A549 (cell line): ENCODE measurements around the gene PCED1A. TPM values are rescaled to one million over a fixed set of nuclear protein-coding genes. Genes with fewer than 3 reads are reported as not detected.
A peak's percentile ranks its signal among the peaks of the same experiment; 100 is the strongest.

Experiments
- ATAC-seq, 2 experiments: fragments of 200-7000 bp in 1 of 2; fragments of >200 bp in 1 of 2; cut with Nextera tagmentation in 1 of 2; cut with Tn5 transposase in 1 of 2; 3 replicates each; pipeline versions ENCODE4 v1.8.0 to v1.9.1; 2018 to 2020; ENCODE audit warnings: mild to moderate bottlenecking in 1 of 2, moderate library complexity in 1 of 2
- CTCF ChIA-PET: fragments of 300-600 bp; sonication (Branson Sonifier 250); formaldehyde crosslinking; extraction: SDS; loops from one replicate; lab custom pipeline; 2021; ENCODE audit warnings: antibody characterized with exemption, inconsistent platforms; lab: Yijun Ruan, JAX
- POLR2A ChIA-PET: fragments of 350-600 bp; formaldehyde crosslinking; extraction: SDS; loops from one replicate; lab custom pipeline; 2021; ENCODE audit warnings: antibody characterized with exemption, inconsistent platforms; lab: Yijun Ruan, JAX
- DNase-seq, 2 experiments: peaks; one replicate each; pipeline versions ENCODE4 v3.0.0 to v3.0.0-alpha.2; 2011 to 2016; ENCODE audit warnings: low read depth in 1 of 2, low spot score in 1 of 2
- FAIRE-seq: peaks from 2 replicates; lab custom pipeline; 2011; peaks lifted over from hg19 to GRCh38; lab: Jason Lieb, UNC
- H3K27ac ChIP-seq, 2 experiments: fragments of >200 bp; sonication (Bioruptor Twin); formaldehyde crosslinking; 3 replicates each; pipeline ENCODE4 v1.5.1; 2016 to 2017
- H3K4me1 ChIP-seq: fragments of >200 bp; sonication (Bioruptor Twin); formaldehyde crosslinking; 3 replicates; pipeline ENCODE4 v1.6.1; 2016
- H3K4me2 ChIP-seq: fragments of >200 bp; sonication (Bioruptor Twin); formaldehyde crosslinking; 3 replicates; pipeline ENCODE4 v1.6.1; 2016
- H3K4me3 ChIP-seq: fragments of >200 bp; sonication (Bioruptor Twin); formaldehyde crosslinking; 3 replicates; pipeline ENCODE4 v1.5.1; 2016
- H3K9me3 ChIP-seq: fragments of >200 bp; sonication (Bioruptor Twin); formaldehyde crosslinking; 3 replicates; pipeline ENCODE4 v1.6.1; 2016
- CBX2 ChIP-seq: fragments of 200-600 bp; sonication (generic); IDR thresholded peaks from 2 replicates; pipeline ENCODE4 v1.6.1; 2016; ENCODE audit warnings: low read depth, mild to moderate bottlenecking, borderline replicate concordance
- EHF ChIP-seq: fragments of 250-450 bp; sonication (Bioruptor Pico); IDR thresholded peaks from 2 replicates; pipeline ENCODE4 v1.5.0; 2020; ENCODE audit warnings: mild to moderate bottlenecking
- EP300 ChIP-seq, 2 experiments: fragments of >200 bp; sonication (Bioruptor Twin); formaldehyde crosslinking; IDR thresholded peaks; 2 replicates in 1 of 2; 3 replicates in 1 of 2; pipeline ENCODE4 v1.6.1; 2016 to 2017
- FOSB ChIP-seq: fragments of 250-450 bp; sonication (Bioruptor Pico); IDR thresholded peaks from 2 replicates; pipeline ENCODE4 v1.5.0; 2020; ENCODE audit warnings: mild to moderate bottlenecking, moderate library complexity
- FOSL2 ChIP-seq, 2 experiments: fragments of 450-650 bp in 1 of 2; fragments of >200 bp in 1 of 2; sonication (Bioruptor Twin) in 1 of 2; formaldehyde crosslinking; IDR thresholded peaks; 2 replicates each; pipeline versions ENCODE4 v1.5.0 to v1.6.1; 2016 to 2020; ENCODE audit warnings: mild to moderate bottlenecking in 1 of 2, moderate library complexity in 1 of 2
- FOXS1 ChIP-seq: fragments of 250-450 bp; sonication (Bioruptor Pico); IDR thresholded peaks from 2 replicates; pipeline ENCODE4 v1.5.0; 2020; ENCODE audit warnings: mild to moderate bottlenecking, moderate library complexity
- HDAC2 ChIP-seq: fragments of 200-600 bp; sonication (generic); IDR thresholded peaks from 2 replicates; pipeline ENCODE4 v1.6.1; 2016
- HEYL ChIP-seq: fragments of 250-450 bp; sonication (Bioruptor Pico); IDR thresholded peaks from 2 replicates; pipeline ENCODE4 v1.8.0; 2021; ENCODE audit warnings: mild to moderate bottlenecking, moderate library complexity
- HMGXB4 ChIP-seq: fragments of 250-450 bp; sonication (Bioruptor Pico); IDR thresholded peaks from 2 replicates; pipeline ENCODE4 v1.5.0; 2021; ENCODE audit warnings: mild to moderate bottlenecking, moderate library complexity, borderline replicate concordance
- JUNB ChIP-seq: fragments of >200 bp; sonication (Bioruptor Twin); formaldehyde crosslinking; IDR thresholded peaks from 2 replicates; pipeline ENCODE4 v1.6.1; 2016
- KDM1A ChIP-seq: fragments of 200-600 bp; sonication (generic); IDR thresholded peaks from 2 replicates; pipeline ENCODE4 v1.6.1; 2016; ENCODE audit warnings: low read depth, mild to moderate bottlenecking
- MAFK ChIP-seq: fragments of 450-650 bp; IDR thresholded peaks from 2 replicates; pipeline ENCODE4 v1.6.1; 2014; ENCODE audit not compliant: partially characterized antibody
- MYC ChIP-seq: IDR thresholded peaks from 2 replicates; pipeline ENCODE4 v1.6.1; 2012; ENCODE audit warnings: mild to moderate bottlenecking, inconsistent platforms, low read length, improper control_type of control experiment, borderline replicate concordance
- NR3C1 ChIP-seq: fragments of >200 bp; sonication (Bioruptor Twin); formaldehyde crosslinking; IDR thresholded peaks from 3 replicates; pipeline ENCODE4 v1.6.1; 2017
- POLR2A ChIP-seq: IDR thresholded peaks from 2 replicates; pipeline ENCODE4 v1.6.1; 2012; ENCODE audit warnings: mild to moderate bottlenecking, low read length
- RARB ChIP-seq: fragments of 250-450 bp; sonication (Bioruptor Pico); IDR thresholded peaks from 2 replicates; pipeline ENCODE4 v1.8.0; 2021; ENCODE audit warnings: mild to moderate bottlenecking, moderate library complexity
- SMC3 ChIP-seq: fragments of >200 bp; sonication (Bioruptor Twin); formaldehyde crosslinking; IDR thresholded peaks from 3 replicates; pipeline ENCODE4 v1.6.1; 2018; ENCODE audit warnings: inconsistent platforms
- TFCP2L1 ChIP-seq: fragments of 250-450 bp; sonication (Bioruptor Pico); IDR thresholded peaks from 2 replicates; pipeline ENCODE4 v1.5.0; 2021; ENCODE audit warnings: mild to moderate bottlenecking
- TP53 ChIP-seq: fragments of 250-450 bp; sonication (Bioruptor Pico); IDR thresholded peaks from 2 replicates; pipeline ENCODE4 v1.5.0; 2021; ENCODE audit warnings: mild to moderate bottlenecking, moderate library complexity
- ZC3H11A ChIP-seq: fragments of 450-650 bp; IDR thresholded peaks from 2 replicates; pipeline ENCODE4 v1.6.1; 2014; ENCODE audit warnings: antibody characterized with exemption, mild to moderate bottlenecking
- ZFP36 ChIP-seq: fragments of 450-650 bp; IDR thresholded peaks from 2 replicates; pipeline ENCODE4 v1.6.1; 2014; ENCODE audit warnings: borderline replicate concordance; ENCODE audit not compliant: partially characterized antibody
- WGBS: methylation state at CpG from one replicate; pipeline ENCODE4 v1.1.6; 2017; ENCODE audit errors: missing lambda C conversion rate; 5-methylcytosine and 5-hydroxymethylcytosine counted together
- polyA plus RNA-seq, 4 experiments: library from polyadenylated mRNA; depleted of rRNA in 3 of 4; stranded (reverse); fragments of >200 nt; fragmentation: RNase III in 1 of 4; extraction: RNeasy Plus Mini Kit Qiagen cat#74134 plus additional on column Dnase treatment in 1 of 4; gene quantifications; 2 replicates in 3 of 4; 3 replicates in 1 of 4; pipeline ENCODE4 v1.2.3, GENCODE V29; 2011 to 2017
- TF ChIP-seq, protein P1 (sequence below): IDR thresholded peaks from 2 replicates; pipeline ENCODE4 v1.6.1; 2012
- TF ChIP-seq, protein P2 (sequence below): fragments of >200 bp; sonication (Bioruptor Twin); formaldehyde crosslinking; IDR thresholded peaks from 3 replicates; pipeline ENCODE4 v1.5.1; 2016

PCED1A gene
- polyA plus RNA-seq, 2 of the 4 experiments (the other 2 are of a cell fraction), result 25.7 to 43.8 TPM

GRCh38 chr20:2805689-2806350, 34.6 kb downstream of the PCED1A start:
- Histone ChIP-seq H3K9me3 (peaks cover 11% of the 10 kb centered on the region; the same call in 1 of the 3 replicates), H3K27ac (no peak overlapping the region), H3K4me1 (peaks cover 8% of the 10 kb centered on the region; the same call in 2 of the 3 replicates), H3K4me2 (0 out of 3 replicates have a peak overlapping the region, but pooled peaks have one; percentile 8), H3K4me3 (no peak overlapping the region)
- FAIRE-seq, result no peak
- DNase-seq, result no peak
- 47% methylated on average over 22 of the region's 22 CpGs for WGBS
- TF ChIP-seq JUNB, result no peak
- TF ChIP-seq FOXS1, result no peak
- no peak for TF ChIP-seq SMC3
- peak in 1 of 2 experiments; percentile 14; a peak in 2 of 6 replicates for ATAC-seq
- CTCF ChIA-PET, result interaction anchor here (0.6 to 4.4 kb wide), 2 partner anchors 46 to 99 kb away, joined by 4 to 12 read pairs; no protein-coding TSS in a partner anchor
- POLR2A ChIA-PET, result no interaction called here

DNA sequence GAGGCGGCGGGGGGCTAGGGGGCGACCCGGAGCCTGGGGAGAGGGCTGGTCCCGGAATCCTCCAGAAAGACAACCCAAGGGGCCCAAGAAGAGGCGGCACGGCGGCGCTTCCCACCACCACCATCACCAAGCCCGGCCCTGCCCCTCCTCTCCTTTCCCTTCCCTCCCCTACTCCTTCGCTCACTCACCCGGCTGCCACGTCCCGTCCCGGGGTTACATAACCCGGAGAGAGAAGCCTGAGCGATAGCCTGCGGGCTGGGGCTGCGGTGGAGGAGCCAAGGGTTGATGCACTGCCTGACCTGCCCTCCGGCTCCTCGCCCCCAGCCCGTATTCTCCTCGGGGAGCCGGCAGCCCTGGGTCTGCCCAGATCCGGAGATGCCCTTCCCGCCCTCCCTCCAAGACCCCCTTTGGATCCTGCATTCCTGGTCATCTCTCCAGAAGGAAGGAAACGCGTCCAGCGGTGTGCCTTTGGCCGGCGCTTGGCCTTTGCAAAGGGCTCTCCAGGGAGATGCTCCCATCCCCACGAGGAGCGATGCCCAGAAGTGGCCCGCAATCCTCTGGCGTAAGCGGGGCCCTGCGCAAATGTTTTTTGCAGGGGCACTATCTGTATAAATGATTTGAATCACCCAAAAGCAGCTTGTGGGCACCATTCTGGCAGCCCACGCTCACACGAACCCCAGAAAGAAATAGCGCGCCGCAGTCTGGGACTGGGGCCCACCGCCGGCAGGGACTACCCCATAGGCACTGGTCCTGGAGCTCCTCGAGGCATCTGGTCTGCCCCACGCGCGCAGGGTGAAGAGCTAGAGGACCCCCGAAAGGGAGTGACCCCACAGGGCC, 35.4 kb downstream of the PCED1A start:
- Histone ChIP-seq H3K27ac (no peak overlapping the region), H3K4me3 (no peak overlapping the region), H3K4me2 (peak overlapping the region; percentile 20; the same call in 1 of the 3 replicates), H3K9me3 (peaks cover 15% of the 10 kb centered on the region; the same call in 2 of the 3 replicates), H3K4me1 (peaks cover 8% of the 10 kb centered on the region; the same call in 2 of the 3 replicates)
- 48% methylated on average over 40 of the region's 49 CpGs for whole genome bisulfite sequencing
- ChIA-PET CTCF (interaction anchor here (0.6 to 4.4 kb wide), 3 partner anchors 10 to 98 kb away, joined by 4 to 12 read pairs (median 6); partner anchors contain the start of gene C20orf141), POLR2A (no interaction called here)
- no peak for FAIRE-seq
- TF ChIP-seq TFCP2L1 (CRISPR knock-in tag) (no peak), CBX2 (no peak), RARB (CRISPR knock-in tag) (no peak), POLR2A (no peak)
- DNase-seq, result no peak
- ATAC-seq, result peak; percentile 47 to 56; a peak in 3 of 6 replicates

DNA sequence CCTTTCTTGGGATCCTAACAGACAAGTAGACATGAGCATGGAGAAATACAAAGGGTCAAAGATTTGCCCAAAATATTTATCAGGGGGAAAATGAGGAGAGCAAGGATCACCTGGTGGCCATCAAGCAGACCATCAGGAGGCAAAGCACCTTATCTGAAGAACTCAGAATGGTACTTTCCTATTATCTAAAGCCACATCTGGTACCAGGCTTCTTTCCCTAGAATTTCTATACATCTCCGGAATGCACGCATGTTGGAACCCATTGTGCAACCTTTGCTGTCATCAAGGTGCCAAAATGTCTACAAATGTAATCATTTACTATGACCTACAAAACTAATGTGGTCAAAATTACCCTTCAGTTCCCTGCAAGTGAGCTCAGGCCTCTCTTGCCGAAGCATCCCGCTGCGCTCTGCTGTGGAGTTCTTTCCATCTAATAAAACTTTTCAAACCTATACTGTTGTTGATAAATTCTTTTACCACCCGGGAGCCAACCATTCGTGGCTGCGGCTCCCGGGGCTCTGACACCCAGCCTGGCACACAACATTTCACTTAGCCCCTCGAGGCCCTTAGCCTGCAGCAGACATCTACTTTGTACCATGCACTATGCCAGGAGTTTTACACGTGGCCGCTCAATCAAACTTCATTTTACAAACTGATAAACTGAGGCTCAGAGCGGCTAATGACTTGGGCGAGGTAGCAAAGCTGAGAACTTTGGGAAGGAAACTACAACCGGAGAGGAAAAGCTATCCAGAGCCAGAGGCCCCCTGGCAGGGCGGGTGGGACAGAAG, 36.2 kb downstream of the PCED1A start:
- WGBS, result 54% methylated on average over 16 of the region's 16 CpGs

More for the DNA sequence above, 36.2 kb downstream of the PCED1A start:
- Histone ChIP-seq H3K27ac (no peak overlapping the region), H3K4me1 (peaks cover 8% of the 10 kb centered on the region; the same call in 2 of the 3 replicates), H3K4me2 (no peak overlapping the region), H3K9me3 (peaks cover 15% of the 10 kb centered on the region; the same call in 2 of the 3 replicates), H3K4me3 (no peak overlapping the region)
- DNase-seq (no peak), FAIRE-seq (no peak), ATAC-seq (no peak)
- TF ChIP-seq KDM1A (no peak), HDAC2 (no peak), EHF (CRISPR knock-in tag) (no peak), MYC (no peak), FOSL2 (IDR thresholded peaks at IDR 0.05) (no peak), FOSL2 (CRISPR knock-in tag; IDR thresholded peaks at IDR 0.05) (no peak), FOSB (CRISPR knock-in tag) (no peak), MAFK (no peak), ZFP36 (no peak), NR3C1 (no peak), HEYL (no peak), EP300 (IDR thresholded peaks at IDR 0.05) (no peak), HMGXB4 (CRISPR knock-in tag) (no peak), ZC3H11A (no peak), TP53 (CRISPR knock-in tag) (no peak), CBX2 (no peak)
- TF ChIP-seq, protein P1, sequence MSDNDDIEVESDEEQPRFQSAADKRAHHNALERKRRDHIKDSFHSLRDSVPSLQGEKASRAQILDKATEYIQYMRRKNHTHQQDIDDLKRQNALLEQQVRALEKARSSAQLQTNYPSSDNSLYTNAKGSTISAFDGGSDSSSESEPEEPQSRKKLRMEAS, result no peak
- TF ChIP-seq, protein P2, sequence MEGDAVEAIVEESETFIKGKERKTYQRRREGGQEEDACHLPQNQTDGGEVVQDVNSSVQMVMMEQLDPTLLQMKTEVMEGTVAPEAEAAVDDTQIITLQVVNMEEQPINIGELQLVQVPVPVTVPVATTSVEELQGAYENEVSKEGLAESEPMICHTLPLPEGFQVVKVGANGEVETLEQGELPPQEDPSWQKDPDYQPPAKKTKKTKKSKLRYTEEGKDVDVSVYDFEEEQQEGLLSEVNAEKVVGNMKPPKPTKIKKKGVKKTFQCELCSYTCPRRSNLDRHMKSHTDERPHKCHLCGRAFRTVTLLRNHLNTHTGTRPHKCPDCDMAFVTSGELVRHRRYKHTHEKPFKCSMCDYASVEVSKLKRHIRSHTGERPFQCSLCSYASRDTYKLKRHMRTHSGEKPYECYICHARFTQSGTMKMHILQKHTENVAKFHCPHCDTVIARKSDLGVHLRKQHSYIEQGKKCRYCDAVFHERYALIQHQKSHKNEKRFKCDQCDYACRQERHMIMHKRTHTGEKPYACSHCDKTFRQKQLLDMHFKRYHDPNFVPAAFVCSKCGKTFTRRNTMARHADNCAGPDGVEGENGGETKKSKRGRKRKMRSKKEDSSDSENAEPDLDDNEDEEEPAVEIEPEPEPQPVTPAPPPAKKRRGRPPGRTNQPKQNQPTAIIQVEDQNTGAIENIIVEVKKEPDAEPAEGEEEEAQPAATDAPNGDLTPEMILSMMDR, result no peak
- ChIA-PET POLR2A (no interaction called here), CTCF (interaction anchor here (1.9 kb wide), 1 partner anchor 10 kb away, joined by 6 read pairs; the partner anchor contains the start of gene C20orf141)
